Bronchial epithelial cell (primary cell): ENCODE measurements around the gene RBM4. TPM values are rescaled to one million over a fixed set of nuclear protein-coding genes. Genes with fewer than 3 reads are reported as not detected.

Experiments
- DNase-seq: peaks from one replicate; pipeline ENCODE4 v3.0.0-alpha.2; 2010; ENCODE audit warnings: low read depth
- FAIRE-seq: peaks from 2 replicates; lab custom pipeline; 2011; peaks lifted over from hg19 to GRCh38; lab: Jason Lieb, UNC
- H3K27me3 ChIP-seq: 2 replicates; pipeline ENCODE4 v1.5.1; 2011; ENCODE audit warnings: low read length; ENCODE audit not compliant: control insufficient read depth, insufficient read depth
- H3K36me3 ChIP-seq: 2 replicates; pipeline ENCODE4 v1.5.1; 2011; ENCODE audit warnings: low read length; ENCODE audit not compliant: control insufficient read depth, insufficient read depth
- H3K4me3 ChIP-seq: 2 replicates; pipeline ENCODE4 v1.5.1; 2011; ENCODE audit warnings: mild to moderate bottlenecking, low read depth, low read length, control low read depth
- total RNA-seq: library from RNA; depleted of rRNA; stranded (reverse); fragments of >200 nt; gene quantifications from 2 replicates; pipeline ENCODE4 v1.2.1, GENCODE V29; 2014
- TF ChIP-seq, protein P1 (sequence below): IDR thresholded peaks from 2 replicates; pipeline ENCODE4 v1.5.1; 2011; ENCODE audit warnings: mild to moderate bottlenecking, moderate library complexity, low read length, control low read depth, inconsistent platforms; ENCODE audit not compliant: insufficient read depth, severe bottlenecking

RBM4 gene
- total RNA-seq, 1 donor from 2014 or later, result 173 TPM

- TF ChIP-seq, protein P1, sequence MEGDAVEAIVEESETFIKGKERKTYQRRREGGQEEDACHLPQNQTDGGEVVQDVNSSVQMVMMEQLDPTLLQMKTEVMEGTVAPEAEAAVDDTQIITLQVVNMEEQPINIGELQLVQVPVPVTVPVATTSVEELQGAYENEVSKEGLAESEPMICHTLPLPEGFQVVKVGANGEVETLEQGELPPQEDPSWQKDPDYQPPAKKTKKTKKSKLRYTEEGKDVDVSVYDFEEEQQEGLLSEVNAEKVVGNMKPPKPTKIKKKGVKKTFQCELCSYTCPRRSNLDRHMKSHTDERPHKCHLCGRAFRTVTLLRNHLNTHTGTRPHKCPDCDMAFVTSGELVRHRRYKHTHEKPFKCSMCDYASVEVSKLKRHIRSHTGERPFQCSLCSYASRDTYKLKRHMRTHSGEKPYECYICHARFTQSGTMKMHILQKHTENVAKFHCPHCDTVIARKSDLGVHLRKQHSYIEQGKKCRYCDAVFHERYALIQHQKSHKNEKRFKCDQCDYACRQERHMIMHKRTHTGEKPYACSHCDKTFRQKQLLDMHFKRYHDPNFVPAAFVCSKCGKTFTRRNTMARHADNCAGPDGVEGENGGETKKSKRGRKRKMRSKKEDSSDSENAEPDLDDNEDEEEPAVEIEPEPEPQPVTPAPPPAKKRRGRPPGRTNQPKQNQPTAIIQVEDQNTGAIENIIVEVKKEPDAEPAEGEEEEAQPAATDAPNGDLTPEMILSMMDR, result no peak
- peaks cover 38% of the 10 kb centered on the region for H3K36me3 ChIP-seq
- no peaks in the 10 kb centered on the region for H3K27me3 ChIP-seq
Observed at GRCh38 chr11:66625041-66625751, 13.3 kb upstream of the RBM4 start.

GRCh38 chr11:66625752-66626149, 12.8 kb upstream of the RBM4 start:
- DNase-seq, result no peak
- no peak overlapping the region for H3K4me3 ChIP-seq
- no peaks in the 10 kb centered on the region for H3K27me3 ChIP-seq
- FAIRE-seq, result no peak
- peaks cover 38% of the 10 kb centered on the region for H3K36me3 ChIP-seq
- TF ChIP-seq, protein P1, result no peak

More at GRCh38 chr11:66625041-66625751, 13.3 kb upstream of the RBM4 start:
- H3K4me3 ChIP-seq, result no peak overlapping the region
- DNase-seq (no peak), FAIRE-seq (no peak)

DNA sequence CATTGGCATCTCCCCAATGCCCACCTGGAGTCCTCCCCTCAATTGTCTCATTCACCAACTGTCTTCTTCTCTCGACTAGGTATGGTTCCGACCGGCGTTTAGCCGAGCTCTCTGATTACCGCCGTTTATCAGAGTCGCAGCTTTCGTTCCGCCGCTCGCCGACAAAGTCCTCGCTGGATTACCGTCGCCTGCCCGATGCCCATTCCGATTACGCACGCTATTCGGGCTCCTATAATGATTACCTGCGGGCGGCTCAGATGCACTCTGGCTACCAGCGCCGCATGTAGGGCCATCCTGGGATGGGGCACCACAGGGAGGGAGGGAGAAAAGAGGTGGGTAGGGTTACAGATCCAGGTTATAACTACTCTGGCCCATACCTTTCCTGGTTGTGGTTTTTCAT, 12.1 kb upstream of the RBM4 start:
- Histone ChIP-seq H3K27me3 (no peaks in the 10 kb centered on the region), H3K4me3 (no peak overlapping the region), H3K36me3 (peaks cover 38% of the 10 kb centered on the region)
- FAIRE-seq, result no peak
- TF ChIP-seq, protein P1, result no peak
- DNase-seq, result no peak

GRCh38 chr11:66626926-66627325, 11.6 kb upstream of the RBM4 start:
- Histone ChIP-seq H3K27me3 (no peaks in the 10 kb centered on the region), H3K36me3 (peaks cover 37% of the 10 kb centered on the region), H3K4me3 (no peak overlapping the region)
- no peak for FAIRE-seq
- DNase-seq, result no peak
- TF ChIP-seq, protein P1, result no peak

DNA sequence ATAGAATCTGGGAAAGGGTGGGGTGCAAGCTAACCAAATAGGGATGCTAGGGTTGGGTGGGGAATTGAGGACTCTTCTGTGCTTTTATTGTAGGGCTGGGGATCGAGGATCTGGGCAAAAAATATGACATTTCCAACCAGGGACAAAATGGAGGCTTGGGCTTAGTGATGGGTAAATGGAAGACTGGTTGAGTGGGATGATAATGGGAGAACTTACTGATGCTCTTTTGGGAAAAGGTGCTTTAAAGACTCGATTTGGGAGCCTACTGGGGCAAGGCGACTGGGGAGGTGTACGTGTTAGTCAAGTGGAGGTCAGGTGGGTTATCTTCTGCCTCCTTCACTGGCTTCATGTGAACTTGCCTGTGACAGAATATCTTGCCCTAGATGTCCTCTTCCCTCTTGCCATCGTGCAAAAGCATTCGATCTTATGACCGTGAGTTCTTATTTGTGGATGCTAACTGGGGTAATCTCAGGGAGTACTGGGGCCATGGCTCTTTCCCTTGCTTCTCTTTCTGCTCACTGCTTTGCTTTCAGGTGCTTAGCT, 10.4 kb upstream of the RBM4 start:
- no peak for DNase-seq
- TF ChIP-seq, protein P1, result no peak
- Histone ChIP-seq H3K4me3 (no peak overlapping the region), H3K36me3 (peaks cover 35% of the 10 kb centered on the region), H3K27me3 (no peaks in the 10 kb centered on the region)
- FAIRE-seq, result no peak

DNA sequence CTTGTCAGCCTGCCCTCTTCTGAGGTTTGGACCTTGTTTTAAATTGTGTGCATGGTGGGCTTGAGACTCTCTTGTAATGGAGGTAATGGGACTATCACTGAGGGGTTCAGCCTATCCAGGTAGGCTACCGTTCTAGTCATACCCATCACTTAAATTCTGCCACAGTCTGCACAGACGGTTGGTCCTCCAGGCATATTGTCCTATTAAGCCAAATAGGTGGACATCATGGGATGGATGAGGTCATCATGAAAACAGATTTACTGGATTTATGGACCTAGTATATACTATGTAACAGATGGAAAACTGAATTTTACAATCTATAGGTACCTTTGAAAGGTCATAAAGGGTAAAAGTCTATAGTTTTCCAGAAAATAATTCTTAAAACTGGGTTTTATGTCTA, 9.1 kb upstream of the RBM4 start:
- FAIRE-seq, result no peak
- peaks cover 34% of the 10 kb centered on the region for H3K36me3 ChIP-seq

More for the DNA sequence above, 9.1 kb upstream of the RBM4 start:
- DNase-seq, result no peak
- no peaks in the 10 kb centered on the region for H3K27me3 ChIP-seq
- TF ChIP-seq, protein P1, result no peak
- H3K4me3 ChIP-seq, result no peak overlapping the region
